HCT116 (cell line): ENCODE results near the gene SCOC. TPM values are rescaled to one million over a fixed set of nuclear protein-coding genes. Genes with fewer than 3 reads are reported as not detected.

Experiments used
- ATAC-seq: fragments of 200-7000 bp; cut with Tn5 transposase; 2 replicates; pipeline ENCODE4 v1.9.1; 2020; ENCODE audit warnings: mild to moderate bottlenecking, moderate library complexity
- BruUV-seq: library from RNA; stranded (reverse); fragments of 400-500 nt; replicated peaks from 2 replicates; lab custom pipeline; 2021; lab: Mats Ljungman, UMichigan
- CTCF ChIA-PET: fragments of 300-600 bp; sonication (Branson Sonifier 250); formaldehyde crosslinking; loops from one replicate; lab custom pipeline; 2021; ENCODE audit warnings: antibody characterized with exemption; lab: Charles Lee
- POLR2A ChIA-PET: fragments of 300-600, 350-600 bp; sonication (Branson Sonifier 250); formaldehyde crosslinking; loops from one replicate; lab custom pipeline; 2021; ENCODE audit warnings: antibody characterized with exemption; lab: Charles Lee
- RAD21 ChIA-PET, 2 experiments: fragments of 300-600 bp; sonication (Branson Sonifier 250); formaldehyde crosslinking; loops; one replicate each; lab custom pipeline; 2023; ENCODE audit warnings: low total read pairs in 2 of 2; ENCODE audit not compliant: uncharacterized antibody in 2 of 2, unreplicated experiment in 2 of 2, low non-redundant PET in 1 of 2; lab: Charles Lee
- DNase-seq: peaks from one replicate; pipeline ENCODE4 v3.0.0-alpha.2; 2010; ENCODE audit warnings: low read depth, low spot score
- H2AFZ ChIP-seq: fragments of 200-600 bp; shearing (Covaris generic), sonication (generic); 2 replicates; pipeline ENCODE4 v1.6.1; 2017; ENCODE audit warnings: low read depth, mixed run types, mixed read lengths, antibody characterized with exemption, low read length; ENCODE audit not compliant: poor library complexity, severe bottlenecking
- H3K27ac ChIP-seq: 2 replicates; pipeline ENCODE4 v1.5.1; 2012; ENCODE audit warnings: low read depth, low read length
- H3K27me3 ChIP-seq: fragments of 200-600 bp; sonication (generic); 2 replicates; pipeline ENCODE4 v1.6.1; 2016; ENCODE audit warnings: mixed run types, low read length, mixed read lengths; ENCODE audit not compliant: insufficient read depth
- H3K36me3 ChIP-seq, 2 experiments: fragments of 200-500 bp in 1 of 2; fragments of 200-600 bp in 1 of 2; sonication (Bioruptor generic) in 1 of 2; sonication (generic) in 1 of 2; 2 replicates each; pipeline versions ENCODE4 v1.5.1 to v1.6.1; 2014 to 2016; ENCODE audit warnings: low read length in 2 of 2, inconsistent platforms in 1 of 2, mixed read lengths in 1 of 2, mixed run types in 1 of 2; ENCODE audit not compliant: insufficient read depth in 2 of 2, control insufficient read depth in 1 of 2
- H3K4me1 ChIP-seq, 2 experiments: fragments of 200-600 bp in 1 of 2; sonication (generic) in 1 of 2; 2 replicates each; pipeline versions ENCODE4 v1.5.1 to v1.6.1; 2012 to 2017; ENCODE audit warnings: low read length in 2 of 2, inconsistent platforms in 1 of 2, mild to moderate bottlenecking in 1 of 2, mixed read lengths in 1 of 2, mixed run types in 1 of 2, moderate library complexity in 1 of 2; ENCODE audit not compliant: insufficient read depth in 2 of 2, control insufficient read depth in 1 of 2
- H3K4me2 ChIP-seq: fragments of 200-600 bp; sonication (generic); 2 replicates; pipeline ENCODE4 v1.6.1; 2017; ENCODE audit warnings: mixed run types, low read length, mixed read lengths
- H3K4me3 ChIP-seq, 2 experiments: fragments of 200-600 bp in 1 of 2; sonication (generic) in 1 of 2; replicated peaks in 1 of 2; 2 replicates each; pipeline ENCODE4 v1.5.1; 2011 to 2016; ENCODE audit warnings: low read length in 2 of 2, control low read depth in 1 of 2, low read depth in 1 of 2, mild to moderate bottlenecking in 1 of 2, mixed read lengths in 1 of 2, mixed run types in 1 of 2
- H3K79me2 ChIP-seq: fragments of 200-600 bp; sonication (generic); 2 replicates; pipeline ENCODE4 v1.6.1; 2017; ENCODE audit warnings: mild to moderate bottlenecking, mixed run types, low read length, moderate library complexity, mixed read lengths; ENCODE audit not compliant: insufficient read depth
- H3K9ac ChIP-seq: fragments of 200-600 bp; sonication (generic); 2 replicates; pipeline ENCODE4 v1.6.1; 2016; ENCODE audit warnings: low read length, mixed read lengths
- H3K9me2 ChIP-seq: fragments of 200-600 bp; sonication (generic), shearing (Covaris generic); 2 replicates; pipeline ENCODE4 v1.6.1; 2017; ENCODE audit warnings: mixed run types, mild to moderate bottlenecking, moderate library complexity; ENCODE audit not compliant: insufficient read depth
- H3K9me3 ChIP-seq, 2 experiments: fragments of 200-500 bp in 1 of 2; fragments of 200-600 bp in 1 of 2; sonication (Bioruptor generic) in 1 of 2; sonication (generic) in 1 of 2; 2 replicates each; pipeline ENCODE4 v1.6.1; 2014 to 2017; ENCODE audit warnings: low read length in 2 of 2, mixed read lengths in 2 of 2, inconsistent platforms in 1 of 2, low read depth in 1 of 2, mild to moderate bottlenecking in 1 of 2, mixed run types in 1 of 2, moderate library complexity in 1 of 2; ENCODE audit not compliant: control insufficient read depth in 1 of 2, insufficient read depth in 1 of 2
- H4K20me1 ChIP-seq: fragments of 200-600 bp; sonication (generic), shearing (Covaris generic); 2 replicates; pipeline ENCODE4 v1.6.1; 2017; ENCODE audit warnings: mixed run types, mild to moderate bottlenecking, moderate library complexity; ENCODE audit not compliant: insufficient read depth
- ATF3 ChIP-seq: IDR thresholded peaks from 2 replicates; pipeline ENCODE4 v1.6.1; 2012
- CEBPB ChIP-seq: IDR thresholded peaks from 2 replicates; pipeline ENCODE4 v1.6.1; 2012; ENCODE audit warnings: low read depth
- CTCF ChIP-seq, 3 experiments: fragments of 200-600 bp in 1 of 3; sonication (generic) in 1 of 3; IDR thresholded peaks in 2 of 3; conservative IDR thresholded peaks in 1 of 3; 2 replicates each; pipeline ENCODE4 v1.5.1; 2012 to 2017; ENCODE audit warnings: low read depth in 2 of 3, low read length in 2 of 3, antibody characterized with exemption in 1 of 3, borderline replicate concordance in 1 of 3, control low read depth in 1 of 3, mild to moderate bottlenecking in 1 of 3, mixed read lengths in 1 of 3, mixed run types in 1 of 3, moderate library complexity in 1 of 3; ENCODE audit not compliant: insufficient read depth in 1 of 3
- EGR1 ChIP-seq: IDR thresholded peaks from 2 replicates; pipeline ENCODE4 v1.6.1; 2012; ENCODE audit warnings: low read depth
- ELF1 ChIP-seq: IDR thresholded peaks from 2 replicates; pipeline ENCODE4 v1.6.1; 2012; ENCODE audit warnings: low read depth, borderline replicate concordance
- EZH2phosphoT487 ChIP-seq: fragments of 200-600 bp; IDR thresholded peaks from 2 replicates; pipeline ENCODE4 v1.6.1; 2018; ENCODE audit warnings: antibody characterized with exemption, borderline replicate concordance
- FOSL1 ChIP-seq: IDR thresholded peaks from 2 replicates; pipeline ENCODE4 v1.6.1; 2012; ENCODE audit warnings: low read depth
- MAX ChIP-seq: IDR thresholded peaks from 2 replicates; pipeline ENCODE4 v1.6.1; 2012
- RAD21 ChIP-seq: IDR thresholded peaks from 2 replicates; pipeline ENCODE4 v1.6.1; 2012; ENCODE audit warnings: low read depth, mild to moderate bottlenecking
- SIN3A ChIP-seq: IDR thresholded peaks from 2 replicates; pipeline ENCODE4 v1.6.1; 2012; ENCODE audit warnings: low read depth
- SP1 ChIP-seq: IDR thresholded peaks from 2 replicates; pipeline ENCODE4 v1.6.1; 2012; ENCODE audit warnings: low read depth
- SRF ChIP-seq: IDR thresholded peaks from 2 replicates; pipeline ENCODE4 v1.6.1; 2012; ENCODE audit warnings: low read depth
- ZBTB33 ChIP-seq: IDR thresholded peaks from 2 replicates; pipeline ENCODE4 v1.6.1; 2011; ENCODE audit warnings: mild to moderate bottlenecking, low read length, moderate library complexity; ENCODE audit not compliant: insufficient replicate concordance; ENCODE audit errors: extremely low read depth
- ZNF274 ChIP-seq: fragments of 200-500 bp; sonication (Bioruptor generic); IDR thresholded peaks from 2 replicates; pipeline ENCODE4 v1.6.1; 2014; ENCODE audit warnings: mild to moderate bottlenecking, low read depth, low read length, inconsistent platforms
- intact Hi-C: fragments of 100-400 bp; cut with micrococcal nuclease; formaldehyde crosslinking; loops from 2 replicates; pipeline ENCODE4 v1.10.0; 2022
- total RNA-seq: library from RNA; stranded (reverse); gene quantifications from one replicate; pipeline ENCODE4 v1.2.1, GENCODE V29; 2021; ENCODE audit not compliant: unreplicated experiment

SCOC gene
- total RNA-seq, 1 experiment from 2014 or later: 52.2 TPM

GRCh38 chr4:140406292-140406691 is 32.8 kb downstream of the SCOC start:
- CTCF ChIA-PET: no interaction called here
- Histone ChIP-seq H3K9me3 (no peaks in the 10 kb centered on the region), H3K9me2 (no peaks in the 10 kb centered on the region), H4K20me1 (no peaks in the 10 kb centered on the region), H3K27me3 (no peaks in the 10 kb centered on the region), H3K9ac (no peak overlapping the region), H3K4me1 (no peaks in the 10 kb centered on the region)
- no peak for TF ChIP-seq EGR1
- no peak for TF ChIP-seq SP1
- no peak for TF ChIP-seq ATF3
- no peak for TF ChIP-seq ZNF274
- no peak for TF ChIP-seq ZBTB33
- TF ChIP-seq SIN3A: no peak
- TF ChIP-seq SRF: no peak
- no peak for TF ChIP-seq ELF1
- no peak for TF ChIP-seq CEBPB
- TF ChIP-seq RAD21: no peak
- no peak for TF ChIP-seq CTCF (IDR thresholded peaks at IDR 0.05 in 2 of 3, conservative IDR thresholded peaks at IDR 0.05 in 1 of 3; ENCODE audit: borderline replicate concordance in 1 of 3, insufficient read depth in 1 of 3, low read depth in 2 of 3, low read length in 2 of 3)
- TF ChIP-seq FOSL1: no peak
- TF ChIP-seq EZH2phosphoT487: no peak
- no peak for TF ChIP-seq MAX
- TF ChIP-seq, all 23 proteins: peak for 0
- no peak overlapping the region for H3K27ac ChIP-seq
- ATAC-seq: no peak
- intact Hi-C loops: no loop called here
- RAD21 ChIA-PET: no interaction called here
- no peak for DNase-seq
- H3K36me3 ChIP-seq: no peaks in the 10 kb centered on the region
- POLR2A ChIA-PET: no interaction called here
- BruUV-seq: no TSS peak
- H3K79me2 ChIP-seq: no peaks in the 10 kb centered on the region
- no peak overlapping the region for H2AFZ ChIP-seq
- no peak overlapping the region for H3K4me3 ChIP-seq
- H3K4me2 ChIP-seq: no peak overlapping the region
